Measurements from ENCODE around the gene NDUFS3. TPM values are rescaled to one million over a fixed set of nuclear protein-coding genes. Genes with fewer than 3 reads are reported as not detected.

Gene NDUFS3
- total RNA-seq, 1 donor from 2014 or later, result 199 TPM

DNA sequence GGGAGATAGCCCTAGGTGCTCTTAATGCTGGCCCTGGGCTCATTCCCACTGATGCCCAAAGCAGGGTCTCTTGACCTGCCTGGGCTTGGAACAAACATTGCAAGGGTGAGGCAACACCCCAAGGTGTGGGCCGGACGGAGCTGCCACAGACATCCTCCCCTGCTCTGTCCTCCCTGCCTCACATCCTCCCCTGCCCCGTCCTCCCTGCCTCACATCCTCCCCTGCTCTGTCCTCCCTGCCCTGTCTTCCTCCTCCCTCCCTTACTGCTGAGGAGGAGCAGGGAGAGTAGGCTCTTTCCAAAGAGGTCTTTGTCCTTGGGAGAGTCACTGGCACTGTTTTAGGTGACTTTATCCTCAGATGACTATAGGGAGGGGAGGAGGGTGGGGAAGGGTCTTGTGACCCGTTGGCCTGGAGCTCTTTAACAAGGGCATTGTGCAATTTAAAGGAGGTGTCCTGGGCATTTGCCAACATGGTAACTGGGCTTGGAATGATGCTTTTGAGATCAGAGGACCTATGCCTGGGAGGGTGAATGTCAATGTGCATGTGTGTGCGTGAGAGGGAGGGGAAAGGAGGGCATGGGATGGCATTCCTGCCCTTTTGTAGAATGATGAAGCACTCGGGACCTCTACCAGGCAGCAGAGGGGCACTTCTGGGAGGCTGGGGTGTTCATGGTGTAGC, 8.3 kb downstream of the NDUFS3 start:
- Mint-ChIP-seq H3K9me3 (ENCODE audit: unreplicated experiment) (no peaks in the 10 kb centered on the region), H3K27me3 (ENCODE audit: unreplicated experiment) (peaks cover 26% of the 10 kb centered on the region), H3K4me3 (ENCODE audit: unreplicated experiment) (peak overlapping the region; percentile 58), H3K36me3 (ENCODE audit: low read depth, unreplicated experiment) (peaks cover 32% of the 10 kb centered on the region), H3K4me1 (ENCODE audit: unreplicated experiment) (peaks cover 29% of the 10 kb centered on the region), H3K27ac (ENCODE audit: unreplicated experiment) (no peak overlapping the region)
- no peak for DNase-seq (ENCODE audit: low spot score)
- no peak for TF ChIP-seq CTCF (IDR thresholded peaks at IDR 0.05; ENCODE audit: unreplicated experiment)

DNA sequence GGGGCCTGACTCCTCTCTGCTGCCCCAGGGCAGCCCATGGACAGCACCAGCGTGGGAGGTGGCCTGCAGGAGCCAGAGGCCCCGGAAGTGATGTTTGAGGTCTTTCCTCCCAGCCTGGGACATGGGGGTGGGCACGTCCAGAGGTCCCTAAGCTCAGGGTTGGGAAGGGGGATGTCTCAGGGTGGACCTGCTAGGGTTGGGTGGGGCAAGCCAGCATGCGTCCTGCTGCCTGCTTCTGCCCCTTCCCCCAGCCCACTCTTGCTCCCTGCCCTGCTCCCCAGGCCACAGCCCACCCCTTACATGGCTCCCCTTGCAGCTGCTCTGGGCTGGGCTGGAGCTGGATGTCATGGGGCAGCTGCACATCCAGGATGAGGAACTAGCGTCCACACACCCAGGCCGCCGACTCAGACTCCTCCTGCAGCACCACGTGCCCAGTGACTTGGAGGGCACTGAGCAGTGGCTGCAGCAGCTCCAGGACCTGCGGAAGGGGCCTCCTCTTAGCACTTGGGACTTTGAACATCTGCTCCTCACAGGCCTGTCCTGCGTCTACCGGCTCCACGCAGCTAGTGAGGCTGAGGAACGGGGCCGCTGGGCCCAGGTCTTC, 9.0 kb downstream of the NDUFS3 start:
- Mint-ChIP-seq H3K27me3 (ENCODE audit: unreplicated experiment) (peaks cover 21% of the 10 kb centered on the region), H3K27ac (ENCODE audit: unreplicated experiment) (no peak overlapping the region), H3K36me3 (ENCODE audit: low read depth, unreplicated experiment) (peaks cover 27% of the 10 kb centered on the region), H3K9me3 (ENCODE audit: unreplicated experiment) (no peaks in the 10 kb centered on the region), H3K4me3 (ENCODE audit: unreplicated experiment) (no peak overlapping the region), H3K4me1 (ENCODE audit: unreplicated experiment) (peaks cover 32% of the 10 kb centered on the region)
- DNase-seq (ENCODE audit: low spot score), result no peak
- TF ChIP-seq CTCF (IDR thresholded peaks at IDR 0.05; ENCODE audit: unreplicated experiment), result no peak

- H3K27ac Mint-ChIP-seq (ENCODE audit: unreplicated experiment), result peak overlapping the region; percentile 52
- H3K36me3 Mint-ChIP-seq (ENCODE audit: low read depth, unreplicated experiment), result peaks cover 18% of the 10 kb centered on the region
- no peak for TF ChIP-seq CTCF (IDR thresholded peaks at IDR 0.05; ENCODE audit: unreplicated experiment)
- no peaks in the 10 kb centered on the region for H3K9me3 Mint-ChIP-seq (ENCODE audit: unreplicated experiment)
- H3K4me3 Mint-ChIP-seq (ENCODE audit: unreplicated experiment), result no peak overlapping the region
- peaks cover 37% of the 10 kb centered on the region for H3K4me1 Mint-ChIP-seq (ENCODE audit: unreplicated experiment)
- peaks cover 18% of the 10 kb centered on the region for H3K27me3 Mint-ChIP-seq (ENCODE audit: unreplicated experiment)
- DNase-seq (ENCODE audit: low spot score), result no peak
Measured at GRCh38 chr11:47589118-47589517, 10.2 kb downstream of the NDUFS3 start.

DNA sequence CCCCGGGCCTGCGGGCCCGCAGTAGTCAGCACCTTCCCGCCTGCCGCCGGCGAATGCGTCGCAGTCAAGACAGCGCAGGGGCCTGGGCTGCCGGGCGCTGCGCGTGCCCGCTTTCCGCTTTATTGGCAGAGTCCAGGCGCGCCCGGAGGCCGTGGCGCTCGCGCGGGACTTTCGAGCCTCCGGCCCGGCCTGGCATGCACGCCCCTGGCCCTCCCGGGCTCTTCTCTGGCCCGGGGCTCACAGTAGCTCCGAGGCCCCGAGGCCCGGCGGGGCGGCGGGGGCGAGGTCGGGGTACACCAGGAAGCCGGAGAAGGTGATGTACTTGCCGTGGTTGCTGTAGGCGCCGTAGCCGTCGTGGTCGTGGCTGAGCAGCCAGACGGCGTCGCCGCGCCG, 10.7 kb downstream of the NDUFS3 start:
- peaks cover 15% of the 10 kb centered on the region for H3K27me3 Mint-ChIP-seq (ENCODE audit: unreplicated experiment)
- peaks cover 13% of the 10 kb centered on the region for H3K36me3 Mint-ChIP-seq (ENCODE audit: low read depth, unreplicated experiment)
- no peak overlapping the region for H3K4me3 Mint-ChIP-seq (ENCODE audit: unreplicated experiment)
- peaks cover 36% of the 10 kb centered on the region for H3K4me1 Mint-ChIP-seq (ENCODE audit: unreplicated experiment)
- no peak for DNase-seq (ENCODE audit: low spot score)
- H3K27ac Mint-ChIP-seq (ENCODE audit: unreplicated experiment), result no peak overlapping the region
- no peaks in the 10 kb centered on the region for H3K9me3 Mint-ChIP-seq (ENCODE audit: unreplicated experiment)
- no peak for TF ChIP-seq CTCF (IDR thresholded peaks at IDR 0.05; ENCODE audit: unreplicated experiment)

All from endothelial cell (in vitro differentiated cells).